NB4 (cell line): ENCODE results near the gene GGACT.

ENCODE experiments used
- POLR2A ChIP-seq: IDR thresholded peaks from 2 replicates; pipeline ENCODE4 v1.6.1; 2011; ENCODE audit warnings: mild to moderate bottlenecking; ENCODE audit not compliant: insufficient read length; ENCODE audit errors: extremely low read depth
- TF ChIP-seq, protein P1 (sequence below): IDR thresholded peaks from 2 replicates; pipeline ENCODE4 v1.6.1; 2011; ENCODE audit warnings: low read depth, low read length
- TF ChIP-seq, protein P2 (sequence below): IDR thresholded peaks from one replicate; pipeline ENCODE4 v1.5.1; 2012; ENCODE audit warnings: low read depth, low read length

DNA sequence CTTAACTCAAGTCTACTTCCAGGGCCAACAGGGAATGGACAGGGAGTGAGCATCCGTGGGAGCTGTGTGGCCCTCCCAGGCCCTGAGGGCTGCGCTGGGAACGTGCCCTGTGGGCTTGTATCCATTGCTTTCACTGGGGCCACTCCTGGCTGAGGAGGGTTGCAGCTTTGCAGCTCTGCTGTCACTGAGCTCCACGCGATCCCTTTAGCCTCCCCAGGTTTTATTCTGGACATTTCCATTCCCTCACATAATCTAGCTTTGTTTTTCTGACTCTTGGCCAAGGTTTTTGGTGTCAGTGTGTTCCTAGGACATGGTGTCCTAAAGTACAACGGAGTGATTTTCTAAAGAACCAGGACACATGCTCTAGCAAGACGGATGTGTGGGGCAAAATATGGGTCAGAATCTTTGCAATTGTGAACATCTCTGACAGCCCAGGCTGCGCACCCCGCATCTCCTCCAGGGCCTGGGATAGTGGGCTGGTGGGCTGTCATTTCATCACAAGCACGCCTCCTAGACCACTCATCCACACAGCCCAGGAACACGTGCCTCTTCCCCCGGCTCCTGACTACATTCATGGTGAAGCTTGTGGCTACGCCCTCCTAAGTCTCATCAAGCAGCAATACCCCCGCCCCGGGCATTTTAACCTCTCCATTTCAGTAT, 28.0 kb downstream of the GGACT start:
- TF ChIP-seq, protein P1, sequence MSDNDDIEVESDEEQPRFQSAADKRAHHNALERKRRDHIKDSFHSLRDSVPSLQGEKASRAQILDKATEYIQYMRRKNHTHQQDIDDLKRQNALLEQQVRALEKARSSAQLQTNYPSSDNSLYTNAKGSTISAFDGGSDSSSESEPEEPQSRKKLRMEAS = no peak
- TF ChIP-seq, protein P2, sequence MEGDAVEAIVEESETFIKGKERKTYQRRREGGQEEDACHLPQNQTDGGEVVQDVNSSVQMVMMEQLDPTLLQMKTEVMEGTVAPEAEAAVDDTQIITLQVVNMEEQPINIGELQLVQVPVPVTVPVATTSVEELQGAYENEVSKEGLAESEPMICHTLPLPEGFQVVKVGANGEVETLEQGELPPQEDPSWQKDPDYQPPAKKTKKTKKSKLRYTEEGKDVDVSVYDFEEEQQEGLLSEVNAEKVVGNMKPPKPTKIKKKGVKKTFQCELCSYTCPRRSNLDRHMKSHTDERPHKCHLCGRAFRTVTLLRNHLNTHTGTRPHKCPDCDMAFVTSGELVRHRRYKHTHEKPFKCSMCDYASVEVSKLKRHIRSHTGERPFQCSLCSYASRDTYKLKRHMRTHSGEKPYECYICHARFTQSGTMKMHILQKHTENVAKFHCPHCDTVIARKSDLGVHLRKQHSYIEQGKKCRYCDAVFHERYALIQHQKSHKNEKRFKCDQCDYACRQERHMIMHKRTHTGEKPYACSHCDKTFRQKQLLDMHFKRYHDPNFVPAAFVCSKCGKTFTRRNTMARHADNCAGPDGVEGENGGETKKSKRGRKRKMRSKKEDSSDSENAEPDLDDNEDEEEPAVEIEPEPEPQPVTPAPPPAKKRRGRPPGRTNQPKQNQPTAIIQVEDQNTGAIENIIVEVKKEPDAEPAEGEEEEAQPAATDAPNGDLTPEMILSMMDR = no peak
- TF ChIP-seq POLR2A = no peak
